HepG2 (cell line): ENCODE data around the gene FAM219B. TPM values are rescaled to one million over a fixed set of nuclear protein-coding genes. Genes with fewer than 3 reads are reported as not detected.

Source experiments
- EZH2 ChIP-seq: conservative IDR thresholded peaks from 2 replicates; pipeline ENCODE4 v1.6.1; 2012; ENCODE audit warnings: mild to moderate bottlenecking, low read depth, low read length, moderate library complexity
- FIP1L1 ChIP-seq: fragments of 200-400 bp; formaldehyde crosslinking; IDR thresholded peaks from 2 replicates; pipeline ENCODE4 v1.6.1; 2018; ENCODE audit warnings: low read depth, mild to moderate bottlenecking, low read length, moderate library complexity, borderline replicate concordance; ENCODE audit not compliant: insufficient read depth
- FLYWCH1 ChIP-seq: sonication (generic); formaldehyde crosslinking; IDR thresholded peaks from 2 replicates; pipeline ENCODE4 v1.8.1; 2023; ENCODE audit warnings: mild to moderate bottlenecking, missing genetic modification reagents
- HDAC1 ChIP-seq: sonication (generic); formaldehyde crosslinking; IDR thresholded peaks from 2 replicates; pipeline ENCODE4 v1.5.1; 2020; ENCODE audit warnings: mild to moderate bottlenecking, missing genetic modification reagents
- IKZF5 ChIP-seq: IDR thresholded peaks from 2 replicates; pipeline ENCODE4 v1.6.1; 2018; ENCODE audit warnings: missing genetic modification reagents, mild to moderate bottlenecking, missing compliant biosample characterization
- JUNB ChIP-seq: sonication (generic); formaldehyde crosslinking; IDR thresholded peaks from 2 replicates; pipeline ENCODE4 v1.8.0; 2022; ENCODE audit warnings: missing genetic modification reagents, mild to moderate bottlenecking, borderline replicate concordance
- KLF12 ChIP-seq: sonication (generic); formaldehyde crosslinking; IDR thresholded peaks from 2 replicates; pipeline ENCODE4 v1.4.0; 2020; ENCODE audit warnings: missing genetic modification reagents, borderline replicate concordance
- KLF13 ChIP-seq: sonication (generic); formaldehyde crosslinking; IDR thresholded peaks from 2 replicates; pipeline ENCODE4 v1.4.0; 2020; ENCODE audit warnings: mild to moderate bottlenecking, missing genetic modification reagents
- MIXL1 ChIP-seq: IDR thresholded peaks from 2 replicates; pipeline ENCODE4 v1.6.1; 2016
- MTF2 ChIP-seq: sonication (generic); formaldehyde crosslinking; IDR thresholded peaks from 2 replicates; pipeline ENCODE4 v1.5.0; 2020; ENCODE audit warnings: missing genetic modification reagents, borderline replicate concordance
- SP2 ChIP-seq: sonication (generic); formaldehyde crosslinking; IDR thresholded peaks from 2 replicates; pipeline ENCODE4 v1.5.1; 2020; ENCODE audit warnings: mild to moderate bottlenecking, missing genetic modification reagents
- SP5 ChIP-seq: IDR thresholded peaks from 2 replicates; pipeline ENCODE4 v1.6.1; 2016; ENCODE audit warnings: low read depth, borderline replicate concordance
- ZBTB10 ChIP-seq: sonication (generic); formaldehyde crosslinking; IDR thresholded peaks from 2 replicates; pipeline ENCODE4 v1.4.0; 2020; ENCODE audit warnings: missing genetic modification reagents, borderline replicate concordance
- ZFAT ChIP-seq: sonication (generic); formaldehyde crosslinking; conservative IDR thresholded peaks from 2 replicates; pipeline ENCODE4 v1.8.1; 2023; ENCODE audit warnings: missing genetic modification reagents, inconsistent platforms
- ZNF20 ChIP-seq: sonication (generic); formaldehyde crosslinking; IDR thresholded peaks from 2 replicates; pipeline ENCODE4 v1.4.0; 2020; ENCODE audit warnings: mild to moderate bottlenecking, moderate library complexity, missing genetic modification reagents
- ZNF256 ChIP-seq: sonication (generic); formaldehyde crosslinking; conservative IDR thresholded peaks from 2 replicates; pipeline ENCODE4 v1.4.0; 2020; ENCODE audit warnings: missing genetic modification reagents
- ZNF614 ChIP-seq: IDR thresholded peaks from 2 replicates; pipeline ENCODE4 v1.6.1; 2018; ENCODE audit warnings: missing biosample characterization, missing genetic modification reagents, inconsistent platforms, borderline replicate concordance
- ZNF768 ChIP-seq: sonication (generic); formaldehyde crosslinking; IDR thresholded peaks from 2 replicates; pipeline ENCODE4 v1.4.0; 2020; ENCODE audit warnings: missing genetic modification reagents
- polyA plus RNA-seq, 8 experiments: library from polyadenylated mRNA; depleted of rRNA in 3 of 8; stranded (reverse) in 7 of 8; unstranded in 1 of 8; fragments of >200 nt; fragmentation: Illumina TruSeq in 4 of 8; extraction: Trizol in 4 of 8; gene quantifications; 2 replicates each; pipeline versions ENCODE4 v1.2.1 to v1.2.3, GENCODE V29; 2011 to 2016; ENCODE audit warnings: low read depth in 4 of 8, missing spikeins in 1 of 8, mixed read lengths in 1 of 8; ENCODE audit not compliant: insufficient read depth in 1 of 8
- total RNA-seq, 5 experiments: library from RNA; depleted of rRNA; stranded (reverse); fragments of >200 nt; fragmentation: Illumina TruSeq; extraction: Trizol; gene quantifications; 2 replicates each; pipeline ENCODE4 v1.2.3, GENCODE V29; 2016; ENCODE audit warnings: low read depth in 1 of 5
- TF ChIP-seq, protein P1 (sequence below): sonication (generic); formaldehyde crosslinking; IDR thresholded peaks from 2 replicates; pipeline ENCODE4 v1.4.0; 2020; ENCODE audit warnings: missing genetic modification reagents; ENCODE audit errors: not compliant biosample characterization
- TF ChIP-seq, protein P2 (sequence below): sonication (generic); formaldehyde crosslinking; IDR thresholded peaks from 2 replicates; pipeline ENCODE4 v1.9.0; 2021; ENCODE audit warnings: missing genetic modification reagents, borderline replicate concordance
- TF ChIP-seq, protein P3 (sequence below): sonication (generic); formaldehyde crosslinking; IDR thresholded peaks from 2 replicates; pipeline ENCODE4 v1.8.1; 2023; ENCODE audit warnings: mild to moderate bottlenecking, missing genetic modification reagents, borderline replicate concordance

The FAM219B gene
- total and polyA plus RNA-seq, 2 of the 13 experiments (the other 11 are each of a cell fraction or from before 2014, with no cell fraction given), result 36.6 to 50.2 TPM

GRCh38 chr15:74889883-74890664 is 16.6 kb downstream of the FAM219B start, which contains the start of gene MPI (continued):
- TF ChIP-seq, protein P1, sequence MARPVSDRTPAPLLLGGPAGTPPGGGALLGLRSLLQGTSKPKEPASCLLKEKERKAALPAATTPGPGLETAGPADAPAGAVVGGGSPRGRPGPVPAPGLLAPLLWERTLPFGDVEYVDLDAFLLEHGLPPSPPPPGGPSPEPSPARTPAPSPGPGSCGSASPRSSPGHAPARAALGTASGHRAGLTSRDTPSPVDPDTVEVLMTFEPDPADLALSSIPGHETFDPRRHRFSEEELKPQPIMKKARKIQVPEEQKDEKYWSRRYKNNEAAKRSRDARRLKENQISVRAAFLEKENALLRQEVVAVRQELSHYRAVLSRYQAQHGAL (CRISPR knock-in tag), result peak; percentile 34
- TF ChIP-seq KLF13 (CRISPR knock-in tag) (no peak), SP2 (CRISPR knock-in tag) (0 out of 2 replicates have a peak, but pooled peaks have one; percentile 3), MIXL1 (CRISPR knock-in tag) (0 out of 2 replicates have a peak, but pooled peaks have one; percentile 14), MTF2 (CRISPR knock-in tag) (0 out of 2 replicates have a peak, but pooled peaks have one; percentile 62), IKZF5 (CRISPR knock-in tag) (peak; percentile 84), JUNB (peak; percentile 50; the same call in 1 of the 2 replicates), KLF12 (CRISPR knock-in tag) (peak; percentile 90), FLYWCH1 (CRISPR knock-in tag) (no peak), ZNF614 (CRISPR knock-in tag) (no peak), ZFAT (CRISPR knock-in tag) (0 out of 2 replicates have a peak, but pooled peaks have one; percentile 45), HDAC1 (peak; percentile 89), ZNF20 (CRISPR knock-in tag) (no peak), SP5 (no peak), EZH2 (no peak), ZNF768 (CRISPR knock-in tag) (peak; percentile 48), FIP1L1 (no peak), ZBTB10 (CRISPR knock-in tag) (0 out of 2 replicates have a peak, but pooled peaks have one; percentile 39), ZNF256 (CRISPR knock-in tag) (peak; percentile 84; the same call in 1 of the 2 replicates)
- TF ChIP-seq, protein P2, sequence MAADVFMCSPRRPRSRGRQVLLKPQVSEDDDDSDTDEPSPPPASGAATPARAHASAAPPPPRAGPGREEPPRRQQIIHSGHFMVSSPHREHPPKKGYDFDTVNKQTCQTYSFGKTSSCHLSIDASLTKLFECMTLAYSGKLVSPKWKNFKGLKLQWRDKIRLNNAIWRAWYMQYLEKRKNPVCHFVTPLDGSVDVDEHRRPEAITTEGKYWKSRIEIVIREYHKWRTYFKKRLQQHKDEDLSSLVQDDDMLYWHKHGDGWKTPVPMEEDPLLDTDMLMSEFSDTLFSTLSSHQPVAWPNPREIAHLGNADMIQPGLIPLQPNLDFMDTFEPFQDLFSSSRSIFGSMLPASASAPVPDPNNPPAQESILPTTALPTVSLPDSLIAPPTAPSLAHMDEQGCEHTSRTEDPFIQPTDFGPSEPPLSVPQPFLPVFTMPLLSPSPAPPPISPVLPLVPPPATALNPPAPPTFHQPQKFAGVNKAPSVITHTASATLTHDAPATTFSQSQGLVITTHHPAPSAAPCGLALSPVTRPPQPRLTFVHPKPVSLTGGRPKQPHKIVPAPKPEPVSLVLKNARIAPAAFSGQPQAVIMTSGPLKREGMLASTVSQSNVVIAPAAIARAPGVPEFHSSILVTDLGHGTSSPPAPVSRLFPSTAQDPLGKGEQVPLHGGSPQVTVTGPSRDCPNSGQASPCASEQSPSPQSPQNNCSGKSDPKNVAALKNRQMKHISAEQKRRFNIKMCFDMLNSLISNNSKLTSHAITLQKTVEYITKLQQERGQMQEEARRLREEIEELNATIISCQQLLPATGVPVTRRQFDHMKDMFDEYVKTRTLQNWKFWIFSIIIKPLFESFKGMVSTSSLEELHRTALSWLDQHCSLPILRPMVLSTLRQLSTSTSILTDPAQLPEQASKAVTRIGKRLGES, result 0 out of 2 replicates have a peak, but pooled peaks have one; percentile 43
- TF ChIP-seq, protein P3, sequence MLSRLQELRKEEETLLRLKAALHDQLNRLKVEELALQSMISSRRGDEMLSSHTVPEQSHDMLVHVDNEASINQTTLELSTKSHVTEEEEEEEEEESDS (CRISPR knock-in tag), result 0 out of 2 replicates have a peak, but pooled peaks have one; percentile 17
